ENCODE data around the gene SNX13.

DNA sequence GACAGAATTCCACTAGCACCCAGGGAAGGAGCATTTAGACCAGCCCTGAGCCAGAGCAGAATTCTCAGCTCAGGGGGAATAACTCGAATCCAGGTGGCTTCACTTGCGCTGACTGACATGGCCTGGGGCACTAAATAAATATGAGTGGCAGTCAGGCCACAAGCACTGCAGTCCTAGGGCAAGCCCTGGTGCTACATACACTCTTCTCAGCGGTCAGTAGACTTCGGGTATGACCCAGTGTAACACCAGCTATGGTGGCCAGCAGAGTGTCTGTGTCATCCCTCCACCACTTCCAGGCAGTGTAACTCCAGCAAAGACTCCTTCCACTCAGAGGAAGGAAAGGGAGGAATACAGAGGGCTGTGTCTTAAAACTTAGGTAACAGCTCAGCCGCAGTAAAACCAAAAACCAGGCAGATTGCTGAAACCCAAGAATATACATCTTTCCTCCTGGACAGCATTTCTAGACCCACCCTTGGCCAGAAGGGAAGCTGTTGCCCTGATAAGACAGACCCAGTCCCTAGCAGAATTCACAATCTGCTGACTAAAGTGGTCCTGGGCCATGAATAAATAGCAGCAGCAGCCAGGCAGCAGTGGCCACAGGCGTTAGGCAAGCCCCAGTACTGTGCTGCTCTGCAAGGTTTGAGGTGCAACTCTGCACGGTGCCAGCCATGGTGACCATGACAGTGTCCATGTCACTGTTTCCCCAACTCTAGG is 77.0 kb downstream of the SNX13 start:
- TF ChIP-seq MAX (IDR thresholded peaks at IDR 0.05; ENCODE audit: low read depth) (no peak), FOSL2 (IDR thresholded peaks at IDR 0.05; ENCODE audit: borderline replicate concordance, low read depth) (no peak), CTCF (IDR thresholded peaks at IDR 0.05) (no peak), TAF1 (IDR thresholded peaks at IDR 0.05; ENCODE audit: borderline replicate concordance, low read depth, low read length) (no peak), YY1 (IDR thresholded peaks at IDR 0.05; ENCODE audit: low read depth) (no peak), USF1 (IDR thresholded peaks at IDR 0.05; ENCODE audit: borderline replicate concordance, low read depth) (no peak), EP300 (IDR thresholded peaks at IDR 0.05; ENCODE audit: borderline replicate concordance in 1 of 2, low read depth in 1 of 2, low read length in 1 of 2) (no peak), TEAD4 (IDR thresholded peaks at IDR 0.05; ENCODE audit: borderline replicate concordance, insufficient read depth) (no peak), EZH2phosphoT487 (IDR thresholded peaks at IDR 0.05; ENCODE audit: borderline replicate concordance, low read depth) (no peak)
- TF ChIP-seq, protein P1, sequence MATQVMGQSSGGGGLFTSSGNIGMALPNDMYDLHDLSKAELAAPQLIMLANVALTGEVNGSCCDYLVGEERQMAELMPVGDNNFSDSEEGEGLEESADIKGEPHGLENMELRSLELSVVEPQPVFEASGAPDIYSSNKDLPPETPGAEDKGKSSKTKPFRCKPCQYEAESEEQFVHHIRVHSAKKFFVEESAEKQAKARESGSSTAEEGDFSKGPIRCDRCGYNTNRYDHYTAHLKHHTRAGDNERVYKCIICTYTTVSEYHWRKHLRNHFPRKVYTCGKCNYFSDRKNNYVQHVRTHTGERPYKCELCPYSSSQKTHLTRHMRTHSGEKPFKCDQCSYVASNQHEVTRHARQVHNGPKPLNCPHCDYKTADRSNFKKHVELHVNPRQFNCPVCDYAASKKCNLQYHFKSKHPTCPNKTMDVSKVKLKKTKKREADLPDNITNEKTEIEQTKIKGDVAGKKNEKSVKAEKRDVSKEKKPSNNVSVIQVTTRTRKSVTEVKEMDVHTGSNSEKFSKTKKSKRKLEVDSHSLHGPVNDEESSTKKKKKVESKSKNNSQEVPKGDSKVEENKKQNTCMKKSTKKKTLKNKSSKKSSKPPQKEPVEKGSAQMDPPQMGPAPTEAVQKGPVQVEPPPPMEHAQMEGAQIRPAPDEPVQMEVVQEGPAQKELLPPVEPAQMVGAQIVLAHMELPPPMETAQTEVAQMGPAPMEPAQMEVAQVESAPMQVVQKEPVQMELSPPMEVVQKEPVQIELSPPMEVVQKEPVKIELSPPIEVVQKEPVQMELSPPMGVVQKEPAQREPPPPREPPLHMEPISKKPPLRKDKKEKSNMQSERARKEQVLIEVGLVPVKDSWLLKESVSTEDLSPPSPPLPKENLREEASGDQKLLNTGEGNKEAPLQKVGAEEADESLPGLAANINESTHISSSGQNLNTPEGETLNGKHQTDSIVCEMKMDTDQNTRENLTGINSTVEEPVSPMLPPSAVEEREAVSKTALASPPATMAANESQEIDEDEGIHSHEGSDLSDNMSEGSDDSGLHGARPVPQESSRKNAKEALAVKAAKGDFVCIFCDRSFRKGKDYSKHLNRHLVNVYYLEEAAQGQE (IDR thresholded peaks at IDR 0.05; ENCODE audit: low read depth, low read length) = no peak
- TF ChIP-seq, protein P2, sequence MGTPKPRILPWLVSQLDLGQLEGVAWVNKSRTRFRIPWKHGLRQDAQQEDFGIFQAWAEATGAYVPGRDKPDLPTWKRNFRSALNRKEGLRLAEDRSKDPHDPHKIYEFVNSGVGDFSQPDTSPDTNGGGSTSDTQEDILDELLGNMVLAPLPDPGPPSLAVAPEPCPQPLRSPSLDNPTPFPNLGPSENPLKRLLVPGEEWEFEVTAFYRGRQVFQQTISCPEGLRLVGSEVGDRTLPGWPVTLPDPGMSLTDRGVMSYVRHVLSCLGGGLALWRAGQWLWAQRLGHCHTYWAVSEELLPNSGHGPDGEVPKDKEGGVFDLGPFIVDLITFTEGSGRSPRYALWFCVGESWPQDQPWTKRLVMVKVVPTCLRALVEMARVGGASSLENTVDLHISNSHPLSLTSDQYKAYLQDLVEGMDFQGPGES (IDR thresholded peaks at IDR 0.05; ENCODE audit: low read depth, low read length) = no peak
